Right renal pelvis (tissue), 4 donors: ENCODE data around the gene SNX13. TPM values are rescaled to one million over a fixed set of nuclear protein-coding genes. Genes with fewer than 3 reads are reported as not detected.

Experiments
- DNase-seq, 4 donors: peaks; one replicate each; pipeline ENCODE4 v3.0.0-alpha.2; 2013; ENCODE audit warnings: low read depth in 4 of 4, low spot score in 3 of 4, missing footprints in 1 of 4
- polyA plus RNA-seq, 4 donors: library from polyadenylated mRNA; unstranded; fragments of 120-200 nt; gene quantifications; one replicate each; pipeline ENCODE4 v1.2.1, GENCODE V29; 2013; ENCODE audit not compliant: insufficient read length in 4 of 4

Gene SNX13
- polyA plus RNA-seq, 4 donors, result 40.2 to 50.8 (median 46.5) TPM

DNA sequence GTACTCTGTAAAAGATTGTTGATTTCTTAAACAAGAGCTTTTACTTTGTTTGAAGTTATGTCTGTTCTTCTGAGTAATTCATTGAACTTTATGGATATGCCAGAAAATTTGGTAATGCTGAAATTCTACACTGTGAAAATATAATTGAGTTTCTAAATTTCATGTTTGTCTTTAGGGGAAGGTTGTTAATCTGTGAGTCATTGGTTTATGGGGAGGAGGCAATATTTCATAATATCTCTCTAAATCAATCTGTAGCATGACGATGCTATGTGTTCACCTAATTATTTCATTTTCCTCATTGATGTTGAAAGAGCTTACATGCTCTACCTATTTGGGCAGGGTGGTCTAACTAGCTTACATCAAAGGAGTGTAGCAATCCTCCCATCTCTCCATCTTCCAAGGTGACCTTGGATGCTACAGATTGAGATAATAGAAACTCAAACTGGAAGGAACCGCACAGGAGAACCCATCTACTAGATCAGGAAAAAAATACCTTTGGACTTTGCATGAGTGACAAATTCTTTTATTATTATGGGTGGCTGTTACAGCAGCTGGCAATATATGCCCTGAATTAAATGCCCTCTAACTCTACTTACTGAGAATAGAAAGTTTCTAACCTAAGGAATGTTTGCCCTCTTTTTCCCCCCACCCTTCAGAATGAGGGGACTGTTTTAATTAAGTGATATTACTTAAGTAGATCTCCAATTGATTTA lies 8.4 kb upstream of the SNX13 start:
- no peak for DNase-seq

DNA sequence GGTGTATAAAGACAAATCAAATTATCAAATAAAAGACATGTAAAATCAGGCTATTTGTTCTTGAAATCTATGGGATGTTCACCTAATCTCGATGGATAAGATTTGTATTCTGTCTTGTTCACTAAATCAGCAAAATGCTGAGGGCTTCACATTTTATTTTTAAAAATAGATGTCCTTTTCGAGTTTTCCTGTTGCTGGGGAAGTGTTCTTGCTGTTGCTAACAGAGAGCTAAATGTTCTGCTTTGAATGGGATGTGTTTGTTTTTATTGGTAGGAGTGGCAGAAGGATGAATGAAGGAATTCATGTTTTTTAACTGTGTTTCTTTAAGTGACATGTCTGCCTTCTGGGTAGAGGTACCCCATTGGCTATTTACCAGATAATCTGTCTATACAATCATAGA lies 7.3 kb upstream of the SNX13 start:
- DNase-seq, result no peak

DNA sequence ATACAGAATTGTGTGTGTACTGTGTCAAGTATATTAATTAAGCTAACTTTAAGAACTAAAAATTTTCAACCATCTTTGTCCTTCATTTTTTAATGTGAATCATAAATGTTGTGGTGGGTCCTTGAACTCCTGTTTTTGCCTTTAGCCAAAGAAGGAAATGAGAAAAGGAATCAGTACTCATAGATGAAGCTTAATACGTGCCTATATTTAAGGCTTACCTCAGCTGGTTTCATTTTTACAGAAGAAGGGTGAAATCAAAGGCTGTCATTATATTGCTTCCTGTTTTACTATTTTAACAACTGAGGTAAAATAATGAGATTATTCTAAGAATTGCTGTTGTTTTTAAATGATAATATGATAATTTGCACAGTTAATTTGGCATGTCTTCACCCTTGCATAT lies 6.3 kb upstream of the SNX13 start:
- no peak for DNase-seq

DNA sequence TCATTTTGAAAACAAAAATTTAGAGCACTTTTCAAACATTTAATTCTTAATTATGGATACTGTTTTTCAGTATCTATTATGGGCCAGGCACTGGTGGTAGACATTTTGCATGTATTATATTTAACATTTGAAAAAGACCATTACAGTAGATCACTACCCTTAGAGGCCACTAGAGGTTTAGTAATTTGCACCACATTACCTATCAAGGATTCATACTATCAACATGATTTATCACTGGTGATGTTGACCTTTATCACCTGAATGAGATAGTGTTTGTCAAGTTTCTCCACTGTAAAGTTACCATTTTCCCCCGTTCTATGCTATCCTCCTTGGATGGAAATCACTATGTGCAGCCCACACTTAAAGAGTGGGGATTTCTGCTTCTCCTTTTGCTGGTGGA lies 4.4 kb upstream of the SNX13 start:
- DNase-seq, result no peak

DNA sequence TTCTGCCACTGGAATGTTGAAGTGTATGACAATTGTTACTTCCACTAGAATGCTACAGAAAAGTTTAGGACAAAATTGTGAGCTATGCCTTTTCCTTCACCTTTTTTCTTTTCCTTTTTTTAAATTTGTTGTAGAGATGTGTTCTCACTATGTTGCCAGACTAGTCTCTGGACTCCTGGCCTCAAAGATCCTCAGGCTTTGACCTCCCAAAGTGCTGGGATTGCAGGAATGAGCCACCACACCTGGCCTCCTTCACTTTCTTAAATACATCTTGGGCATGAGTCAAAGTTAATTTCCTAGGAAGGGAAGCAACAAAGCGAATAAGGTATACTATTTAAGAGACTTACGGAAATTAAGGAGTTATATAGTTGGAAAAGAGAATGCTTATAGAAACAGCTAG lies 2.7 kb upstream of the SNX13 start:
- DNase-seq, result no peak

DNA sequence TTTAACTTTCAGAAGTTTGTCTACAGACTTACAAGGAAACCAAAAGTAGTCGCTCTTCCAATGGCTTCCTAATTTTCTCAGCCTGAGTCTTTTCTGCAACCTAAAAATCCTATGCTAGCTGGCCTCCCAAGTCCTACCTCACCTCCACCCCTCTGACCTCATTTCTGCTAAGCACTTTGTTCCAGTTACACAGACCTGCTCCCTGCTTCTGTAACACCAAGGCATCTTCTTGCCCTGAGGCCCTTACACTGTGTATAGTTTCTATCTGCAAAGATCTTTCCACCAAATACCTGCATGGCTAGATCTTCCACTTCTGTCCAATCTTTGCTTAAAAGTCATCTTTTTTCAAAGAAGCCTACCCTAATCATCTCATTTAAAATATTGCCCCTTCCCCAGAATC lies 1.9 kb upstream of the SNX13 start:
- no peak for DNase-seq

DNA sequence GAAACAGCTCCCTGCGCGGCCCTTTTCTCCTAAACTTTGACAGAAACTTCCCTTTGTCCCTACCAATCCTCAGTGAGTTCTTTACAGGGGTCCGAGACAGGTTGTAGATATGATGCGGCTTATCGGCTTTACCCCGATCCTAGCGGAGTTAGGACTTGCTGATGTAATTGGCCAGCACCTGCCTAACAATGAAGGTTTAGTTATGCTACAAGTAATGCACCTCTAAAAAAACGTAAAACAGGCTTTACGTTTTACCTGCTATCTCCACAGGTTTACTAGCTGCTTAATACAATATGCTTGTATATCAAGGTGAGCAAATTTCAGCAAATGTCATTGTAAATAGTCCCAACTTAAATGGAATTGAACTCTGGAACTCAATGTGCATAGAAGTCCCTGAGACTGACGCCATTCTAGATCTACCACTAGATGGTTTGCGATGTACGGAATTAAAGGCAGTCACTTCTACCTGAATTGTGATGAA lies 697 bp upstream of the SNX13 start:
- DNase-seq, result peak in 3 of 4 donors; percentile 13 to 26 (median 22)

DNA sequence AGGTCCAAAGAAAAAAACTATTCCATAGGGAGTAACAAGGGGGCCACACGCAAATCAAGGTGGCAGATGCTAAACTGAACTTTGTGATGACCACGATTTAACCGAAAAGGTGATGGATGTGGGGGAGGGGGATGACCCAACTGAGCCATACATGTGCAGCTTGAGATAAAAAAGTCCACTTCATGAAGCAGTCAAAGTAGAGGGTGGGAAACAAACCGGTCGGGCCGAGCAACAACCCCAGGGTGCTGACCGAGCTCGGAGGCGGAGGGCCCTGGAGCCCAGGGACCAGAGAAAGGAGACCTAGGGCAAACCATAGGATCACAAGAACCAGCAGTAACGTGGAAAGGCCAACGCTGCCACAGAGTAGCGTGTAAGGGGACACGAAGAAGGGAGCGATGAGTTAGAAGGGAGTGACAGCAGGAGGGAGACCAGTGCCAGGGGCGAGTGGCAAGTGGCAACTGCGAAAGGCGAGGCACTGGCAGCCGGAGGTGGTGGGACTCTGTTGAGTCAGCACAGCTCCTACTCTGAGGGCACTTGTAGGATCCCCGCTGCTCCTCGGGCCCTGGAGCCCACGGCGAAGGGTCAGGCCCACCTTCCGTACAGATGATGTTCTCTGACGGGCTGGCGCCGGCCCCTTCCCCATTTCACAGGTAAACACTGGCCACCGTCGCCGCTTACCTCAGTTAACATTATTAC lies 540 bp downstream of the SNX13 start:
- peak; percentile 16 to 60 (median 30) for DNase-seq

DNA sequence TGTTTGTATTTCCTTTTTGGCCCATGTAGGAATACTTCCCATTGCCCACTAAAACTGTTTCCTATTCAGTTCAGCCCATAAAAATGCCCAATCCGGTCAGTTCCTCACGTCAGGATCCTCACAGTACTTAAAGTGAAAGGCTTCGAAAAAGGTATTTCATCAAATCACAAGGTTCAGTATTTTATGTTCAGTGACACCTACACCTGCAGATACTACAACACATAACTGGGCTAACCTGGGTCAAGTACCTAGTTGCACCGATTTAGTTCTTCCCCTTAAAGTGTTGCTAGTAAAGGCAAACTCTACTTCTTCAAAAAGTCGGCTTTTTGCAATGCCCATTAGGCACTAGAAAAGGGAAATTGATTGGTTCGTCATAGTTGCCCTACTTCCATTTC lies 1.1 kb downstream of the SNX13 start:
- DNase-seq, result peak in 3 of 4 donors; percentile 5 to 20 (median 8)

DNA sequence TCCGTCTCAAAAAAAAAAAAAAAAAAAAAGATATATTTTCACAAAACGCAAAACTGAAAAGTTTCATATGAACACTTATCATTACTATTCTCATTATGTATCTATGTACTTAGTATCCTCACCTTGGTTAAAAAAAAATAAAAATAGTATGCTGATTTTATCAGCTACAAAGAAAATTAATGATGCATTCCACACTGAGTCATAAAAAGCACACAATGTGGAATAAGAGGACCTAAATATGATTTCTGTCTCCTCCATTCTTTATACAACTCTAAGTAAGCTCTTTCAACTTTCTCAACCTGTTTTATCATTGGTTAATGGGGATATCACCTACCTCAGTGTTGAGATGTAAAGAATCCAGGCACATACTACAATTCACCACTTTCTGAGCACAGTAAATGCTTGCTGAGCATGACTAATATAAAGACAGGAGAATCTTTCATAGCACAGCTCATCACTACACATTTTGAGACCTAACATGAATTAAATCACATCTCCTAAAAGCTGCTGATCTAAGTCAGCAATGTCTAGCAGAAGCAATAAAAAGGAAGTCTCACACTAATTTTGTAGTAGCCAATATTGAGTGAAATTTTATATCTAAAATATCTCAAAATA lies 2.7 kb downstream of the SNX13 start:
- DNase-seq, result no peak

DNA sequence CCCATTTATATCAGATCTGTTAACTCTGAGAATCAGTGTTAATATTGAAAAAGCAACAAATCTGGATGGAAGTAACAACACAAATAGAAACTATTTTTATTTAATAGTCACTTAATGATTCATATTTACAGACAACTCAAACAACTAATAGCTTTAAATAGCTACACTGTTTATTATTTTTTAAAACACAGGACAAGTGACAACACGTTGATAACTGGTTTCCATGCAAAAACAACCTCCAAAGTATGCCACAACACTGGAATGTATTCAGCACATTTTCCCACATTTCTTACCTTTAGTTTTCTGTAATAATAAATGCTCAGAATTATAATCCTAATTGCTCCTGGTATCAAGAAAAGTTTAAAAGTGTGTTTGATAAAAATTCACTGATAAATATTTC lies 4.0 kb downstream of the SNX13 start:
- no peak for DNase-seq

DNA sequence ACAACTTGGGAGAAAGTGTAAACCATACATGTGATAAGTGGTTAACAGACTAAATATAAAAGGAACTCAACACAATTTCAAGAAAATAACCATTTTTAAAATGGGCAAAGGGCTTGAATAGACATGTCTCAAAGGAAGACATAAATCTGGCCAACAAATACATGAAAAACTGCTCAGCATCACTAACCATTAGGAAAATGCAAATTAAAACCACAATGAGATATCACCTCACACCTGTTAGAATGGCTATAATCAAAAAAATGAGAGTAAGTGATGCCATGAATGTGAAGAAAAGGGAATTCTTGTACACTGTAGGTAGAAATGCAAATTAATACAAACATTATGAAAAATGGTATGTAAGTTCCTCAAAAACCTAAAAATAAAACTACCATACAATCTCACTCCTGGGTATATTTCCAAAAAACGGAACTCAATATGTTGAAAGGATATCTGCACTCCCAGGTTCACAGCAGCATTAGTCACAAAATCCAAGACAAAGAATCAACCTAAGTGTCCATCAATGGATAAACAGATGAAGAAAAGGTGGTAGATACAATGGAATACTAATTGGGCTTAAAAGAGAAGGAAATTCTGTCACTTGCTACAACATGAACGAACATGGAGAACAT lies 5.6 kb downstream of the SNX13 start:
- no peak for DNase-seq

DNA sequence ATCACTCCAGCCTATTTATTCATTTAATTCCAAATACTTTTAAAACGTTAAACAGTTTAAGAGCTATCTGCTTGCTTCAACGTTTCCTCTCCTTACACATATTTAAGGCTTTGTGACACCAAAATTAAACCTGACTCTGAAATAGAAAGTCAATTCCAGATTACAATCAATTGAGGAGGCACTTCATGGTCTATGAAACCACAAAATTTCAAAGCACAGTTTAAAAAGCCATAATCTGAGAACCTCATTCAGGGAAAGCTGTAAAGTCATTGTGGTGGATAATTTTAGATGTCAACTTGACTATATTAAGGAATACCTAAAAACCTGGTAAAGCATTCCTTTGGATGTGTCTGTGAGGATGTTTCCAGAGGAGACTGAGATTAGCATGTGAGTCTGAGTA lies 6.2 kb downstream of the SNX13 start:
- no peak for DNase-seq

DNA sequence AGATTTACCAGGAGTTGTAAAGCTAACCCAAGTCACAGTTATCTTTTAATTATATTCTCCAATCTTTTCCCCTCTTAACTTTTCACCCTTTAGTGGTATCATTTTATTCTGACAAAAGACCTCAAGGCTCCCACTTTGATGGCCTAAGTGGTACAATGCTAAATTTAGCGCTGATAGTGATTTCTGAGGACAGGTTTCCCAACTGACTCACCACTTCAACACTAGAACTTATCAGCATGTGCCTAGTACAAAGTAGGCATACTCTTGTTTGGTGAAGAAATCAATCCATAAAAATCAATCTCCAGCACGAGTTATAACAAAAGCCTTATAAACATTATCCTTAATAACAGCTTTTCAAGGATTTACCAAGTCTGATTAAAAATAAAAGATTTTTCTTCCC lies 7.5 kb downstream of the SNX13 start:
- no peak for DNase-seq

DNA sequence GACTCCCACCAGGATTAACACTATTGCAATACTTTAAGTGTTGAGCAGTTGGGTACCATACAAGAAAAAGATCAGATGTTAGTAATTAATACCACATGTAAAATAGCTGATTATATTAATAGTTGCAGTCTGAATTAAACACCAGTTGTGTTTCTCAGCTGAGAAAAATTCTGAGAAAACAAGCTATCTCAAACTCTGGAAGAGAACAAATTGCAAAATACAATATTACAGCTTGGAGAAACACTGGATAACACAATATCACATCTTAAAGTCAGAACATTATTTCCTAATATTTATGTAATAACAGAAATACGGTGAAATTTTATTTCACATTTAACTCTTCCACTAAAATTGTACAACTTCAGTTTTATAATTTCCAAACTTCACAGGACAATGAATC lies 9.2 kb downstream of the SNX13 start:
- DNase-seq, result no peak

DNA sequence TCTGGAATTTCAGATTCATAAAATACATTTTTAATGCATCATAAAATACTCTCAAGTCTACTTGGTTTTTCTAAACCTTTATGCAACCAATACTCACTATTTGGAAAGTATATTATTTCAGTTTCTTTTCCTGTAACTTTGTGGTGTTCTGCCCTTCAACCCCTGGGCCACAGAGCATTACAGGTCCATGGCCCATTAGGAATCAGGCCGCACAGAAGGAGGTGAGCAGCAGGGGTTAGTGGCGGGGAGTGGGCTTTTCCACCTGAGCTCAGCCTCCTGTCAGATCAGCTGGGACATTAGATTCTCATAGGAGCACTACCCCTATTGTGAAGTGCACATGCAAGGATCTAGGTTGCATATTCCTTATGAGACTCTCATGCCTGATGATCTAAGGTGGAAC lies 9.7 kb downstream of the SNX13 start:
- DNase-seq, result no peak

DNA sequence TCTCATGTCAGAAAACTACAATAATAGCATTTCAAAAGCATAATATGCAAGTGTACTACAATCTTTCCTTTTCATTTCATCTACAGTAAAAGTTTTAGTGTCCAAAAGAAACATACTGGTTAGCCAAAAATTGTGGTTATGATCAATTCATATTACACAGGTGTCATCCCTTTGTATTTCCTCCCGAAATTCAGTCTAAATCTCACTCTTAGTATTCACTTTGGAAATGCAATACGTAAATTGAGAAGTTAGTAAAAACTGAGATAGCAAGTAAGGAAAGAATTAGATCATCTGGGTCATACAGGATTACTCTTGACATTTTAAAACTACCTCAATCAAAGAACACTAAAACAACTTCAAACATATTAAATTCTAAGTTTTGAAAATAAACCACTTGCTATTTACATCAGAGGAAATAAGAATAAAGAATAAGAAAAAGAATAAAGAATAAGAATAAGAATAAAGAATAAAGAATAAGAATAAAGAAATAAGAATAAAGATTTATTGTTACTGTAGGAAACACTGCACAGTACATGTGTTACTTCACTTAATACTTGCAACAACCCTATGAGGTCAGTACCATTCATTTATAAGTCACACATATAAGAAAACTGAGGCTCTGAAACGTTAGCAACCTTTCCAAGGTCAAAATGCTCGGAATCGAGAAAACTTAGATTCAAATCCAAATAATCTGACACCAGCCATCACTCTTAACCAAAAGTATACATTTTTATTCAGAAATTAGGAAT lies 10.5 kb downstream of the SNX13 start:
- DNase-seq, result no peak

DNA sequence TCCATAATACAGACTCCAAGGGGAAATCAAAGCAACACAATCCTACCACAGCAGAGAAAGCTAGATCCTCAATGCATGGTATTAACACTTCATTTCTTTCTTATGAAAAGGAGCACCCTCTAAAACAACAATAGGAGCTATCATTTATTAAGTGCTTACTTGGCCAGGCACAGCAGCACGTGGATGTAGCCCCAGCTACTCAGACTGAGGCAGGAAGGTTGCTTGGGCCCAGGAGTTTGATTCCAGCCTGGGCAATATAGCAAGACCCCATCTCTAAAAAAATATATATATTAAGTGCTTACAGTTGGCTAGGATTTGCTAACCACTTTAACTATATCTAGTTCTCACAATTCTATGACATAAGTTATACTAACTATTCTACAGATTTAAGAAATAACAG lies 12.2 kb downstream of the SNX13 start:
- no peak for DNase-seq

DNA sequence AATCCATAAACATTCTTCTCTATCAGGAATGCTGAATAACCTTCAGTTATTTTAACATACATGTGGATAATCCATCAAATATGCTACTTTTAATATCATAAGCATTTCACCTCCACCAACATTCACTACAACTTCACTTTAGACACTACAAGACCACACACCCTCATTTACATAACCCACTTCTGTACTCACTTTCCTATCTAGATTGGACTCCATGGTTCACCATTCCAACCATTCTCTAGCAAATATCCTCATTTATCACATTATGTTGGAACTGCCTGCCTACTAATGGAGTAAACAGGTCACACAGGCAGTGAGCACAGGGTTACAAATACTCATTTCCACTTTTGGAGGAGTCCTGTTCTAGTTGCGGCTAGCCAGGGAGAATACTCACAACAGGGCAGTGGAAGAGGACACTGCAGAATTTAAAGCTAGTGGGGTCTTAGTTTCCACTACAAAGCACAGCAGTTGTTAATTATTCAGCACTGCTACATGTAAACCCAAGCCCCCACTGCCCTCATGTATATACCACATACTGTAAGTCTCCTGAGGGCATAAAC lies 18.4 kb downstream of the SNX13 start:
- no peak for DNase-seq

DNA sequence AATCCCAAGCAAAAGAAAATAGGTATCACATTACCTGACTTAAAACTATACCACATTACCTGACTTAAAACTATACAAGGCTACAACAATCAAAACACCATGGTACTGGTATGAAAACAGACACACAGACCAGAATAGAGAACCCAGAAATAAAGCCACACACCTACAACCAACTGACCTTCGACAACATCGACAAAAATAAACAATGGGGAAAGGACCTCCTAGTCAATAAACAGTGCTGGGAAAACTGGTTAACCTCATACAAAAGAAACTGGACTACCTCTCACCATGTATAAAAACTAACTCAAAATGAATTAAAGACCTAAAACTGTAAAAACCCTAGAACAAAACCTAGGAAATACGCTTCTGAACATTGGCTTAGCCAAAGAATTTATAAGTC lies 22.5 kb downstream of the SNX13 start:
- DNase-seq, result no peak
